ENCODE results near the gene PASK.
A peak's percentile ranks its signal among the peaks of the same experiment; 100 is the strongest.

PASK gene

GRCh38 chr2:241064802-241065354 is 84.4 kb downstream of the PASK start:
- DNase-seq (ENCODE audit: low read depth): no peak

- peak; percentile 11 for DNase-seq (ENCODE audit: low read depth)
These were observed 85.1 kb downstream of the PASK start for GRCh38 chr2:241064008-241064801.

GRCh38 chr2:241063587-241063986 is 85.7 kb downstream of the PASK start:
- no peak for DNase-seq (ENCODE audit: low read depth)

DNA sequence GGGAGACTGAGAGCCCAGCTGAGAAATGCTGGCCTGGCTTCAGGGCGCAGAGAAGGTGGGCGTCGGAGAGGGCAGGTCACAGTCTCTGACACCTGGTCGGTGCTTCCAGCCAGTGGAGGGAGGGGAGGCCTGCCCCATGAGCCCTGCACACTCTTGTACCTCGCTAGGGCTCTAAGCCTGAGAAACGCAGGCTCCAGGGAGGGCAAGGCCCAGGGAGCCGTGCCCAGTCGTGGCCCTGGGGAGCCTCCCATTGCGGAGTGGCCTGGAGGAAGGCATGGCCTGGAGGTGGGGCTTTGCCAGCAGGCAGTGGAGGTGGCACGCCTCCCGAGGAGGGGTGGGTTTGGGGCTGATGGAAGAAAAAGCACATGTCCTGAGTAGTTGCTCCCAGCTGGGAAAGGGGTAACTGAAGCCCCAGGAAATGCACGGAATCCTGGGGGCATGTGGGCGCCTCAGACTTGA is 86.2 kb downstream of the PASK start:
- DNase-seq (ENCODE audit: low read depth): no peak

DNA sequence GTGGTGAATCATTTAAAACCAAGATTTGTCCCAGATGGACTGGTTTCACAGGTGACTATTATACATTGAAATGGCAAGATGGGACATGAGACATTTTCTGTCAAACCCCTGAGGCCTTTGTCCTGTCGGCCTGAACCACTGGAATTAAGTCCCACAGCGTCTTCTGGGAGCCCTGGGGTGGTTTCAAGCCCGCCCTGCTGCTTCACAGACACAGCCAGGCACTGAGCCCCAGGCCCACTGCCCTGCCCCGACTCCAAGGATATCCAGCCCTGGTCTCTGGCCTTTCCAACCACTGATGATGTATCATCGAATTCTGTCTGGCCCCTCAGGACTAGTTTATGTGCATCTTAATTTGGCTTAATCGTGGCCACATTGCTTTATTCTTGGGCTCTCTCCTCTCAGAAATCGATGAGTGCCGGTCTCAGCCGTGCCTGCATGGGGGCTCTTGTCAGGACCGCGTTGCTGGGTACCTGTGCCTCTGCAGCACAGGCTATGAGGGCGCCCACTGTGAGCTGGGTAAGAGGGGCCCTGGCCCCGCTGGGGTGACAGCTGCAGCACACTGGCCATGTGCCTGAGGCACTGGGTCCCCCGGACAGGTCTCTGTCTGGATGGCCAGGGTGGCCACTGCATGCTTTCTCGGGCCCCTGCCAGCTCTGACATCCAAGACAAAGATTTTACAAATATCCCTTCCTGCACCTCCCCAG is 86.7 kb downstream of the PASK start:
- no peak for DNase-seq (ENCODE audit: low read depth)

DNA sequence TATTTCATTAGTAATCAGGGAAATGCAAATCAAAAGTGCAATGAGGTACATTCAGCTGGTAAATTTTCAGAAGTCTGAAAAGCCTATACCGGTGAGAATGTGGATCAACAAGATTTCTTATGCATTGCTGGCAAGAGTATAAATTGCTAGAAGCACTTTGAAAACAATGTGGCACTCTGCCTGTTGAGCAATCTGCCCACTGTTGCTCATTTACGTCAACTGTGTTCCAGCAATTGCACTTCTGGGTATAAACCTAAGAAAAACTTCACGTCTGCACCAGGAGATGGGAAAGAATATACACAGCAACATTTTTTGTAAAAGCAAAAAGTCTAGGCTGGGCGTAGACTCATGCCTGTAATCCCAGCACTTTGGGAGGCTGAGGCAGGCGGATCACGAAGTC is 88.0 kb downstream of the PASK start:
- no peak for DNase-seq (ENCODE audit: low read depth)

Data from T-helper 22 cell (primary cell).